ENCODE data around the gene DNAH10. TPM values are rescaled to one million over a fixed set of nuclear protein-coding genes. Genes with fewer than 3 reads are reported as not detected.
A peak's percentile ranks its signal among the peaks of the same experiment; 100 is the strongest.

The DNAH10 gene
- total RNA-seq, 2 donors from 2014 or later = 0.09 to 0.64 TPM

- Mint-ChIP-seq H3K4me1 (no peaks in the 10 kb centered on the region), H3K4me3 (no peak overlapping the region), H3K27me3 (ENCODE audit: insufficient read depth) (peaks cover 3% of the 10 kb centered on the region), H3K9me3 (no peaks in the 10 kb centered on the region), H3K36me3 (ENCODE audit: low read depth) (peaks cover 13% of the 10 kb centered on the region), H3K27ac (no peak overlapping the region)
- Histone ChIP-seq H3K36me3 (ENCODE audit: control insufficient read depth, insufficient read depth, low read length) (no peaks in the 10 kb centered on the region), H3K9ac (ENCODE audit: extremely low read depth, low read length, poor library complexity, severe bottlenecking) (no peak overlapping the region), H3K9me3 (ENCODE audit: control insufficient read depth, low read length) (no peaks in the 10 kb centered on the region), H3K4me3 (ENCODE audit: low read length) (no peak overlapping the region), H3K4me1 (ENCODE audit: control insufficient read depth, insufficient read depth, low read length) (no peaks in the 10 kb centered on the region), H3K27ac (ENCODE audit: low read depth, low read length) (no peak overlapping the region), H3K27me3 (ENCODE audit: control insufficient read depth, insufficient read depth, low read length, poor library complexity, severe bottlenecking) (no peaks in the 10 kb centered on the region)
- no peak for TF ChIP-seq CTCF (conservative IDR thresholded peaks at IDR 0.05)
- WGBS, 2 experiments (ENCODE audit: insufficient coverage in 1 of 2, insufficient read length in 1 of 2) = 92 to 97% methylated on average over 5 to 11 of the region's 11 CpGs
- no peak for DNase-seq
These were observed 172.0 kb downstream of the DNAH10 start for GRCh38 chr12:123934016-123934620.

GRCh38 chr12:123934829-123935228, 172.7 kb downstream of the DNAH10 start:
- Mint-ChIP-seq H3K4me1 (no peaks in the 10 kb centered on the region), H3K4me3 (no peak overlapping the region), H3K27ac (no peak overlapping the region), H3K36me3 (ENCODE audit: low read depth) (peaks cover 13% of the 10 kb centered on the region), H3K9me3 (no peaks in the 10 kb centered on the region), H3K27me3 (ENCODE audit: insufficient read depth) (peaks cover 3% of the 10 kb centered on the region)
- Histone ChIP-seq H3K27me3 (ENCODE audit: control insufficient read depth, insufficient read depth, low read length, poor library complexity, severe bottlenecking) (no peaks in the 10 kb centered on the region), H3K9ac (ENCODE audit: extremely low read depth, low read length, poor library complexity, severe bottlenecking) (no peak overlapping the region), H3K4me1 (ENCODE audit: control insufficient read depth, insufficient read depth, low read length) (no peaks in the 10 kb centered on the region), H3K9me3 (ENCODE audit: control insufficient read depth, low read length) (no peaks in the 10 kb centered on the region), H3K4me3 (ENCODE audit: low read length) (no peak overlapping the region), H3K36me3 (ENCODE audit: control insufficient read depth, insufficient read depth, low read length) (no peaks in the 10 kb centered on the region), H3K27ac (ENCODE audit: low read depth, low read length) (no peak overlapping the region)
- peak; percentile 41 for DNase-seq
- TF ChIP-seq CTCF (conservative IDR thresholded peaks at IDR 0.05) = no peak
- WGBS, 2 experiments (ENCODE audit: insufficient coverage in 1 of 2, insufficient read length in 1 of 2) = 94 to 95% methylated on average over 7 to 9 of the region's 9 CpGs

- Histone ChIP-seq H3K4me3 (ENCODE audit: low read length) (no peak overlapping the region), H3K36me3 (ENCODE audit: control insufficient read depth, insufficient read depth, low read length) (no peaks in the 10 kb centered on the region), H3K4me1 (ENCODE audit: control insufficient read depth, insufficient read depth, low read length) (no peaks in the 10 kb centered on the region), H3K9ac (ENCODE audit: extremely low read depth, low read length, poor library complexity, severe bottlenecking) (no peak overlapping the region), H3K27ac (ENCODE audit: low read depth, low read length) (no peak overlapping the region), H3K9me3 (ENCODE audit: control insufficient read depth, low read length) (no peaks in the 10 kb centered on the region), H3K27me3 (ENCODE audit: control insufficient read depth, insufficient read depth, low read length, poor library complexity, severe bottlenecking) (no peaks in the 10 kb centered on the region)
- H3K27ac Mint-ChIP-seq = no peak overlapping the region
- no peak overlapping the region for H3K4me3 Mint-ChIP-seq
- no peaks in the 10 kb centered on the region for H3K4me1 Mint-ChIP-seq
- no peaks in the 10 kb centered on the region for H3K9me3 Mint-ChIP-seq
- peaks cover 3% of the 10 kb centered on the region for H3K27me3 Mint-ChIP-seq (ENCODE audit: insufficient read depth)
- 90% methylated on average over 7 of the region's 7 CpGs; no CpG with 5 or more reads in 1 of the 2 experiments for WGBS, 2 experiments (ENCODE audit: insufficient coverage in 1 of 2, insufficient read length in 1 of 2)
- DNase-seq = peak; percentile 43
- peaks cover 17% of the 10 kb centered on the region for H3K36me3 Mint-ChIP-seq (ENCODE audit: low read depth)
- TF ChIP-seq CTCF (conservative IDR thresholded peaks at IDR 0.05) = no peak
These were observed 173.9 kb downstream of the DNAH10 start for GRCh38 chr12:123935956-123936355.
